Esophagus muscularis mucosa (tissue), 4 donors: ENCODE results near the gene SALL1. TPM values are rescaled to one million over a fixed set of nuclear protein-coding genes. Genes with fewer than 3 reads are reported as not detected.

Experiments
- DNase-seq: peaks from one replicate; pipeline ENCODE4 v3.0.0-alpha.2; 2017; ENCODE audit errors: extremely low spot score
- H3K27ac ChIP-seq, 4 donors: fragments of 200-600 bp; sonication (generic); replicated peaks in 1 of 4; 1 replicate in 3 of 4; 2 replicates in 1 of 4; pipeline ENCODE4 v1.5.1; 2016 to 2019; ENCODE audit warnings: mild to moderate bottlenecking in 1 of 4
- H3K27me3 ChIP-seq, 4 donors: fragments of 200-600 bp; sonication (generic); one replicate each; pipeline versions ENCODE4 v1.5.1 to v1.6.0; 2016 to 2019
- H3K36me3 ChIP-seq, 4 donors: fragments of 200-600 bp; sonication (generic); one replicate each; pipeline ENCODE4 v1.5.1; 2016 to 2019
- H3K4me1 ChIP-seq, 4 donors: fragments of 200-600 bp; sonication (generic); one replicate each; pipeline ENCODE4 v1.5.1; 2016 to 2019
- H3K4me3 ChIP-seq, 4 donors: fragments of 200-600 bp; sonication (generic); 1 replicate in 2 of 4; 2 replicates in 2 of 4; pipeline ENCODE4 v1.5.1; 2016 to 2019; ENCODE audit warnings: mild to moderate bottlenecking in 4 of 4, moderate library complexity in 1 of 4
- H3K9me3 ChIP-seq, 4 donors: fragments of 200-600 bp; sonication (generic); 1 replicate in 3 of 4; 2 replicates in 1 of 4; pipeline ENCODE4 v1.5.1; 2016 to 2019
- EP300 ChIP-seq: sonication (generic); formaldehyde crosslinking; IDR thresholded peaks from one replicate; pipeline ENCODE4 v1.6.1; 2017; ENCODE audit warnings: antibody characterized with exemption
- POLR2A ChIP-seq: fragments of 450-650 bp; IDR thresholded peaks from one replicate; pipeline ENCODE4 v1.6.1; 2017; ENCODE audit warnings: antibody characterized with exemption, moderate library complexity, mild to moderate bottlenecking, low read depth
- POLR2AphosphoS5 ChIP-seq, 2 donors: sonication (generic); formaldehyde crosslinking; IDR thresholded peaks; one replicate each; pipeline ENCODE4 v1.6.1; 2017; ENCODE audit warnings: antibody characterized with exemption in 2 of 2
- WGBS: methylation state at CpG from one replicate; pipeline ENCODE4 v1.1.5; 2018; 5-methylcytosine and 5-hydroxymethylcytosine counted together
- intact Hi-C: fragments of 100-400 bp; cut with DNase I; formaldehyde crosslinking; loops from one replicate; pipeline ENCODE4 v1.15.1; 2023
- total RNA-seq, 4 donors: library from RNA; depleted of rRNA; stranded (reverse); fragments of >200 nt; gene quantifications; one replicate each; pipeline versions ENCODE4 v1.1.0 to v1.2.1, GENCODE V29; 2016
- TF ChIP-seq, protein P1 (sequence below), 3 experiments: fragments of 200-600 bp in 2 of 3; fragments of 450-650 bp in 1 of 3; sonication (generic) in 2 of 3; IDR thresholded peaks; one replicate each; pipeline ENCODE4 v1.5.1; 2017 to 2019; ENCODE audit warnings: antibody characterized with exemption in 3 of 3, mild to moderate bottlenecking in 2 of 3, moderate library complexity in 1 of 3

SALL1 gene
- total RNA-seq, 4 donors from 2014 or later, result not detected

DNA sequence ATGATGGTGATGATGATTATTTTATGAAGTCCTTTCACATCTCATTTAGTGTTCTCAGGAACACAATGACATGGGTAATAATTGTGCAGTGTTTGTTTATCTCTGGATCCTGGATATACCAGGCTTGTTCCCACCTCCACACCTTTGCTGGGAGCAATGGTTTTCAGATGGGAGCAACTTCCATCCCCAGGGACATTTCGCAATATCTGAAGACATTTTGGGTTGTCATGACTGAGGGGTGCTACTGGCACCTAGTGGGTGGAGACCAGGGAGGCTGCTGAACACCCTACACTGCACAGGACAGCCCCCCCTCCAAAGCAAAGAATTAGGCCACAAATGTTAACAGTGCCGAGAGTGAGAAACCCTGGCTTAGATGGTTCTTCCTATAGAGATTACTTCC is 13.5 kb upstream of the SALL1 start:
- no peaks in the 10 kb centered on the region for H3K4me1 ChIP-seq
- peaks cover 0 to 40% (median 0%) of the 10 kb centered on the region in 4 donors for H3K27me3 ChIP-seq
- TF ChIP-seq, protein P1, sequence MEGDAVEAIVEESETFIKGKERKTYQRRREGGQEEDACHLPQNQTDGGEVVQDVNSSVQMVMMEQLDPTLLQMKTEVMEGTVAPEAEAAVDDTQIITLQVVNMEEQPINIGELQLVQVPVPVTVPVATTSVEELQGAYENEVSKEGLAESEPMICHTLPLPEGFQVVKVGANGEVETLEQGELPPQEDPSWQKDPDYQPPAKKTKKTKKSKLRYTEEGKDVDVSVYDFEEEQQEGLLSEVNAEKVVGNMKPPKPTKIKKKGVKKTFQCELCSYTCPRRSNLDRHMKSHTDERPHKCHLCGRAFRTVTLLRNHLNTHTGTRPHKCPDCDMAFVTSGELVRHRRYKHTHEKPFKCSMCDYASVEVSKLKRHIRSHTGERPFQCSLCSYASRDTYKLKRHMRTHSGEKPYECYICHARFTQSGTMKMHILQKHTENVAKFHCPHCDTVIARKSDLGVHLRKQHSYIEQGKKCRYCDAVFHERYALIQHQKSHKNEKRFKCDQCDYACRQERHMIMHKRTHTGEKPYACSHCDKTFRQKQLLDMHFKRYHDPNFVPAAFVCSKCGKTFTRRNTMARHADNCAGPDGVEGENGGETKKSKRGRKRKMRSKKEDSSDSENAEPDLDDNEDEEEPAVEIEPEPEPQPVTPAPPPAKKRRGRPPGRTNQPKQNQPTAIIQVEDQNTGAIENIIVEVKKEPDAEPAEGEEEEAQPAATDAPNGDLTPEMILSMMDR (IDR thresholded peaks at IDR 0.05), result no peak
- TF ChIP-seq EP300, result no peak
- no peak for TF ChIP-seq POLR2A
- TF ChIP-seq POLR2AphosphoS5 (IDR thresholded peaks at IDR 0.05), result no peak
- no peak for DNase-seq
- H3K4me3 ChIP-seq, result no peak overlapping the region
- no peaks in the 10 kb centered on the region for H3K9me3 ChIP-seq
- intact Hi-C loops, result no loop called here
- H3K36me3 ChIP-seq, result no peaks in the 10 kb centered on the region
- WGBS, result 82% methylated on average over 2 of the region's 2 CpGs
- H3K27ac ChIP-seq, result no peak overlapping the region

GRCh38 chr16:51163894-51164566 is 13.0 kb upstream of the SALL1 start:
- Histone ChIP-seq H3K4me3 (no peak overlapping the region), H3K4me1 (no peaks in the 10 kb centered on the region), H3K27me3 (peaks cover 0 to 40% (median 0%) of the 10 kb centered on the region in 4 donors), H3K27ac (no peak overlapping the region), H3K9me3 (no peaks in the 10 kb centered on the region), H3K36me3 (no peaks in the 10 kb centered on the region)
- intact Hi-C loops, result no loop called here
- TF ChIP-seq, protein P1 (IDR thresholded peaks at IDR 0.05), result no peak
- TF ChIP-seq EP300, result no peak
- no peak for TF ChIP-seq POLR2A
- 60% methylated on average over 6 of the region's 6 CpGs for WGBS
- DNase-seq, result no peak

GRCh38 chr16:51163366-51163765 is 12.3 kb upstream of the SALL1 start:
- H3K4me1 ChIP-seq, result no peaks in the 10 kb centered on the region
- H3K36me3 ChIP-seq, result no peaks in the 10 kb centered on the region
- no peak for DNase-seq
- no peaks in the 10 kb centered on the region for H3K9me3 ChIP-seq
- H3K4me3 ChIP-seq, result no peak overlapping the region
- peaks cover 0 to 41% (median 0%) of the 10 kb centered on the region in 4 donors for H3K27me3 ChIP-seq
- 91% methylated on average over 2 of the region's 2 CpGs for WGBS
- intact Hi-C loops, result no loop called here
- H3K27ac ChIP-seq, result no peak overlapping the region
- TF ChIP-seq POLR2A (no peak), POLR2AphosphoS5 (IDR thresholded peaks at IDR 0.05) (no peak), EP300 (no peak)
- TF ChIP-seq, protein P1 (IDR thresholded peaks at IDR 0.05), result no peak

GRCh38 chr16:51161440-51162195 is 10.5 kb upstream of the SALL1 start:
- intact Hi-C loops, result no loop called here
- no peaks in the 10 kb centered on the region for H3K36me3 ChIP-seq
- H3K27ac ChIP-seq, result no peak overlapping the region
- 92% methylated on average over 2 of the region's 2 CpGs for WGBS
- no peak overlapping the region for H3K4me3 ChIP-seq
- H3K4me1 ChIP-seq, result no peaks in the 10 kb centered on the region
- peaks cover 0 to 58% (median 0%) of the 10 kb centered on the region in 4 donors for H3K27me3 ChIP-seq
- no peaks in the 10 kb centered on the region for H3K9me3 ChIP-seq
- TF ChIP-seq POLR2AphosphoS5 (IDR thresholded peaks at IDR 0.05) (no peak), EP300 (no peak), POLR2A (no peak)
- TF ChIP-seq, protein P1 (IDR thresholded peaks at IDR 0.05), result no peak
- DNase-seq, result no peak
